HEK293T (cell line): ENCODE data around the gene POLDIP2.

Source experiments
- L3MBTL2 ChIP-seq: fragments of 450-650 bp; conservative IDR thresholded peaks from 2 replicates; pipeline ENCODE4 v1.6.1; 2016; ENCODE audit warnings: mild to moderate bottlenecking
- LEF1 ChIP-seq: fragments of 450-650 bp; IDR thresholded peaks from 2 replicates; pipeline ENCODE4 v1.6.1; 2017; ENCODE audit warnings: mild to moderate bottlenecking, borderline replicate concordance
- NFRKB ChIP-seq: fragments of 450-650 bp; IDR thresholded peaks from 2 replicates; pipeline ENCODE4 v1.6.1; 2016; ENCODE audit warnings: mild to moderate bottlenecking, moderate library complexity
- SP1 ChIP-seq: fragments of 450-650 bp; IDR thresholded peaks from 2 replicates; pipeline ENCODE4 v1.6.1; 2017
- SUZ12 ChIP-seq: fragments of 450-650 bp; IDR thresholded peaks from 2 replicates; pipeline ENCODE4 v1.6.1; 2016; ENCODE audit warnings: mild to moderate bottlenecking

DNA sequence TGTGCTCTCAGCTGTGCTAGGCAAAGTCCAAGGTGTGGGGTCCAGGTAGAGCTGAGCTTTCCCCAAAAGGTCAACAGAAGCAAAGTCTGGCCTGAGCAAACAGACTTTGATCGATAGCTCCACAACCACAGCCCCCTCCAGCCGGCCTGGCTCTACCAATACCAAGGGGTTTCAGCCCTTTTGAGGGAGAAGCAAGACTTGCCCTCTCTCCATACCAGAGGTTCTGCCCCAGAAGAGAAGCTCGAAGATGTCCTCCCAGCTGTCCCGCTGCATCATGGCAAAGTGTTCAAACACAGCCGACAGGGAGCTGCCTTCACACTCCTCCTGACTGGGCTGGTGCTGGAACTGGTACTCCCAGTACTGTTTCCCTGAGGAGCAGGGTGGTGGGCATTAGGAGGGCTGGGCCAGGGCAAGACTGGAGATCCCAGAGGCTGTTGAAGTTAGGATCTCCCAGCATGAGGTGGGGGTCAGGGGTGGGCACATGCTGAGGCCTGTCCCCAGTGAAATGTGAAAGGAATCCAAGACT is 11.0 kb upstream of the POLDIP2 start:
- TF ChIP-seq NFRKB, result no peak
- TF ChIP-seq SUZ12, result no peak
- no peak for TF ChIP-seq L3MBTL2
- TF ChIP-seq LEF1, result no peak
- TF ChIP-seq SP1, result no peak
